GM19324 (cell line): Measurements from ENCODE around the gene SPATA1.
A peak's percentile ranks its signal among the peaks of the same experiment; 100 is the strongest.
"Not testable (repeated sequence)": the region's sequence is repeated elsewhere in the genome, so short reads cannot be mapped to it uniquely, and the experiment has no call there.

Experiments used
- ATAC-seq: cut with Tn5 transposase; IDR thresholded peaks from one replicate; pipeline ENCODE4 v1.9.1; 2021; ENCODE audit warnings: mild to moderate bottlenecking, moderate library complexity; ENCODE audit not compliant: unreplicated experiment, low FRiP score

SPATA1 gene

GRCh38 chr1:84584126-84584525 is 77.9 kb downstream of the SPATA1 start:
- no peak for ATAC-seq

- no peak for ATAC-seq
Observed at GRCh38 chr1:84585803-84586202, 79.6 kb downstream of the SPATA1 start.

- no peak for ATAC-seq
Observed at GRCh38 chr1:84587099-84587498, 80.9 kb downstream of the SPATA1 start.

- not testable (repeated sequence) for ATAC-seq
Observed at GRCh38 chr1:84594959-84595358, 88.8 kb downstream of the SPATA1 start.

- no peak for ATAC-seq
Observed at GRCh38 chr1:84597011-84597410, 90.8 kb downstream of the SPATA1 start.

GRCh38 chr1:84598418-84598817 is 92.2 kb downstream of the SPATA1 start:
- ATAC-seq = no peak

GRCh38 chr1:84598846-84599741 is 92.9 kb downstream of the SPATA1 start:
- peak; percentile 65 for ATAC-seq

- no peak for ATAC-seq
Observed at GRCh38 chr1:84600796-84601195, 94.6 kb downstream of the SPATA1 start.

GRCh38 chr1:84603223-84603622 is 97.0 kb downstream of the SPATA1 start:
- ATAC-seq = no peak

GRCh38 chr1:84603941-84604830 is 98.0 kb downstream of the SPATA1 start:
- no peak for ATAC-seq

- ATAC-seq = no peak
Observed at GRCh38 chr1:84605157-84605556, 99.0 kb downstream of the SPATA1 start.

GRCh38 chr1:84606977-84607376 is 100.8 kb downstream of the SPATA1 start:
- ATAC-seq = no peak

- no peak for ATAC-seq
Observed at GRCh38 chr1:84611091-84611490, 104.9 kb downstream of the SPATA1 start.

- ATAC-seq = no peak
Observed at GRCh38 chr1:84611796-84612195, 105.6 kb downstream of the SPATA1 start.

- ATAC-seq = no peak
Observed at GRCh38 chr1:84613026-84613425, 106.8 kb downstream of the SPATA1 start.

GRCh38 chr1:84613887-84614286 is 107.7 kb downstream of the SPATA1 start:
- no peak for ATAC-seq

GRCh38 chr1:84615790-84616189 is 109.6 kb downstream of the SPATA1 start:
- ATAC-seq = no peak
